IMR-90 (cell line): ENCODE measurements around the gene EPS15. TPM values are rescaled to one million over a fixed set of nuclear protein-coding genes. Genes with fewer than 3 reads are reported as not detected.

Source experiments
- ATAC-seq: fragments of 200-7000 bp; cut with Tn5 transposase; 2 replicates; pipeline ENCODE4 v1.9.1; 2020; ENCODE audit warnings: low read depth, mild to moderate bottlenecking, moderate library complexity
- BruUV-seq: library from RNA; stranded (reverse); fragments of 400-500 nt; replicated peaks from 2 replicates; lab custom pipeline; 2021; lab: Mats Ljungman, UMichigan
- CTCF ChIA-PET: fragments of 300-600 bp; formaldehyde crosslinking; extraction: SDS; loops from one replicate; lab custom pipeline; 2021; ENCODE audit warnings: antibody characterized with exemption; lab: Yijun Ruan, JAX
- POLR2A ChIA-PET: fragments of 300-600 bp; sonication (Branson Sonifier 250); formaldehyde crosslinking; loops from one replicate; lab custom pipeline; 2022; ENCODE audit warnings: antibody characterized with exemption; ENCODE audit not compliant: unreplicated experiment; lab: Charles Lee
- DNase-seq: peaks from one replicate; pipeline ENCODE4 v3.0.0; 2013
- H2AFZ ChIP-seq: replicated peaks from 2 replicates; pipeline ENCODE3; 2013; ENCODE audit warnings: low read length, mild to moderate bottlenecking; ENCODE audit not compliant: poor library complexity
- H2AK5ac ChIP-seq: 2 replicates; pipeline ENCODE4 v1.6.1; 2013; ENCODE audit warnings: low read depth, low read length, inconsistent platforms
- H2AK9ac ChIP-seq: replicated peaks from 2 replicates; pipeline ENCODE3; 2013; ENCODE audit warnings: mild to moderate bottlenecking, low read depth, low read length, moderate library complexity; ENCODE audit not compliant: poor library complexity
- H2BK120ac ChIP-seq: 2 replicates; pipeline ENCODE4 v1.6.1; 2013; ENCODE audit warnings: low read depth, low read length, inconsistent platforms
- H2BK15ac ChIP-seq: 3 replicates; pipeline ENCODE4 v1.6.1; 2013; ENCODE audit warnings: low read depth, low read length, inconsistent platforms
- H2BK20ac ChIP-seq: 2 replicates; pipeline ENCODE4 v1.6.1; 2013; ENCODE audit warnings: low read depth, mild to moderate bottlenecking, inconsistent platforms, low read length, moderate library complexity
- H2BK5ac ChIP-seq: 2 replicates; pipeline ENCODE4 v1.6.1; 2013; ENCODE audit warnings: mild to moderate bottlenecking, low read depth, low read length, inconsistent platforms; ENCODE audit not compliant: poor library complexity, severe bottlenecking
- H3K14ac ChIP-seq: replicated peaks from 2 replicates; pipeline ENCODE4 v1.6.1; 2013; ENCODE audit warnings: low read depth, low read length, inconsistent platforms
- H3K18ac ChIP-seq: 2 replicates; pipeline ENCODE4 v1.6.1; 2013; ENCODE audit warnings: low read depth, low read length, control low read depth
- H3K23ac ChIP-seq: 2 replicates; pipeline ENCODE4 v1.6.1; 2013; ENCODE audit warnings: low read depth, low read length, inconsistent platforms
- H3K27ac ChIP-seq: 2 replicates; pipeline ENCODE4 v1.5.1; 2013; ENCODE audit warnings: mild to moderate bottlenecking, control low read depth, low read length; ENCODE audit not compliant: insufficient read depth
- H3K27me3 ChIP-seq: 2 replicates; pipeline ENCODE4 v1.6.1; 2013; ENCODE audit warnings: low read length; ENCODE audit not compliant: control insufficient read depth, insufficient read depth
- H3K36me3 ChIP-seq: 2 replicates; pipeline ENCODE4 v1.6.1; 2013; ENCODE audit warnings: low read length, mixed read lengths; ENCODE audit not compliant: control insufficient read depth, insufficient read depth
- H3K4ac ChIP-seq: 2 replicates; pipeline ENCODE4 v1.6.1; 2013; ENCODE audit warnings: low read depth, low read length, inconsistent platforms
- H3K4me1 ChIP-seq: 2 replicates; pipeline ENCODE4 v1.6.1; 2013; ENCODE audit warnings: low read length, mixed read lengths; ENCODE audit not compliant: control insufficient read depth, insufficient read depth
- H3K4me2 ChIP-seq: 2 replicates; pipeline ENCODE4 v1.6.1; 2013; ENCODE audit warnings: low read depth, mild to moderate bottlenecking, control low read depth, low read length, moderate library complexity
- H3K4me3 ChIP-seq: 2 replicates; pipeline ENCODE4 v1.5.1; 2013; ENCODE audit warnings: low read depth, mild to moderate bottlenecking, control low read depth, low read length, moderate library complexity; ENCODE audit not compliant: insufficient read depth
- H3K56ac ChIP-seq: 2 replicates; pipeline ENCODE4 v1.6.1; 2013; ENCODE audit warnings: low read length, inconsistent platforms; ENCODE audit not compliant: insufficient read depth; ENCODE audit errors: extremely low read depth
- H3K79me1 ChIP-seq, 2 experiments: 2 replicates each; pipeline ENCODE4 v1.6.1; 2013; ENCODE audit warnings: low read length in 2 of 2, inconsistent platforms in 1 of 2, low read depth in 1 of 2
- H3K9ac ChIP-seq: 2 replicates; pipeline ENCODE4 v1.6.1; 2013; ENCODE audit warnings: low read depth, low read length, control low read depth
- H3K9me1 ChIP-seq: 2 replicates; pipeline ENCODE4 v1.6.1; 2013; ENCODE audit warnings: low read length, inconsistent platforms; ENCODE audit not compliant: insufficient read depth
- H3K9me3 ChIP-seq: 2 replicates; pipeline ENCODE4 v1.6.1; 2013; ENCODE audit warnings: low read length; ENCODE audit not compliant: control insufficient read depth, insufficient read depth
- H4K20me1 ChIP-seq: 2 replicates; pipeline ENCODE4 v1.6.1; 2013; ENCODE audit warnings: low read length, inconsistent platforms; ENCODE audit not compliant: insufficient read depth
- H4K5ac ChIP-seq: 2 replicates; pipeline ENCODE4 v1.6.1; 2013; ENCODE audit warnings: mild to moderate bottlenecking, low read depth, low read length, control low read depth
- H4K8ac ChIP-seq, 2 experiments: 2 replicates each; pipeline ENCODE4 v1.6.1; 2013; ENCODE audit warnings: low read depth in 2 of 2, low read length in 2 of 2, control low read depth in 1 of 2, inconsistent platforms in 1 of 2
- H4K91ac ChIP-seq: 2 replicates; pipeline ENCODE4 v1.6.1; 2013; ENCODE audit warnings: low read depth, low read length, inconsistent platforms; ENCODE audit not compliant: insufficient read depth
- BHLHE40 ChIP-seq: fragments of 150-350 bp; IDR thresholded peaks from 2 replicates; pipeline ENCODE4 v1.6.1; 2016; ENCODE audit warnings: mild to moderate bottlenecking, low read depth, low read length
- MAZ ChIP-seq: IDR thresholded peaks from 2 replicates; pipeline ENCODE4 v1.6.1; 2012; ENCODE audit warnings: low read depth, mild to moderate bottlenecking, low read length, improper control_type of control experiment, moderate library complexity, borderline replicate concordance
- NFE2L2 ChIP-seq: fragments of 150-350 bp; IDR thresholded peaks from 2 replicates; pipeline ENCODE4 v1.6.1; 2016; ENCODE audit warnings: low read depth, mild to moderate bottlenecking, low read length
- RAD21 ChIP-seq: IDR thresholded peaks from 2 replicates; pipeline ENCODE4 v1.6.1; 2012; ENCODE audit warnings: low read length, improper control_type of control experiment
- RCOR1 ChIP-seq: IDR thresholded peaks from 2 replicates; pipeline ENCODE4 v1.6.1; 2012; ENCODE audit warnings: mild to moderate bottlenecking, low read length, improper control_type of control experiment; ENCODE audit not compliant: insufficient replicate concordance
- USF2 ChIP-seq: fragments of 150-350 bp; IDR thresholded peaks from 2 replicates; pipeline ENCODE4 v1.6.1; 2017; ENCODE audit warnings: mild to moderate bottlenecking, antibody characterized with exemption, low read length, low read depth
- WGBS, 2 experiments: methylation state at CpG; one replicate each; pipeline versions ENCODE4 v1.1.5 to v1.1.7; 2013; ENCODE audit warnings: missing lambda C conversion rate in 2 of 2; ENCODE audit not compliant: insufficient read length in 1 of 2; ENCODE audit errors: extremely low coverage in 2 of 2; 5-methylcytosine and 5-hydroxymethylcytosine counted together
- dilution Hi-C: fragments of 300-500 bp; cut with HindIII; formaldehyde crosslinking; loops from one replicate; pipeline ENCODE4 v1.14.3; 2018; ENCODE audit warnings: low sequenced_read_pairs; ENCODE audit not compliant: unreplicated experiment
- in situ Hi-C: fragments of 300-500 bp; cut with MboI; formaldehyde crosslinking; loops from 3 replicates; pipeline ENCODE4 v1.14.3; 2019; ENCODE audit warnings: low sequenced_read_pairs, inconsistent platforms, mixed read lengths
- intact Hi-C: fragments of 100-400 bp; cut with micrococcal nuclease; formaldehyde crosslinking; loops from 2 replicates; pipeline ENCODE4 v1.10.0; 2022
- polyA plus RNA-seq, 3 experiments: library from polyadenylated mRNA; depleted of rRNA; stranded (reverse); fragments of >200 nt; gene quantifications; 2 replicates each; pipeline ENCODE4 v1.2.3, GENCODE V29; 2012; ENCODE audit warnings: low replicate concordance in 1 of 3
- total RNA-seq: library from RNA; depleted of rRNA; stranded (reverse); fragments of >200 nt; gene quantifications from 2 replicates; pipeline ENCODE4 v1.2.3, GENCODE V29; 2012

Gene EPS15
- total and polyA plus RNA-seq, 2 of the 4 experiments (the other 2 are of a cell fraction): 17.6 to 38.0 TPM

GRCh38 chr1:51497340-51497739, 21.7 kb downstream of the EPS15 start:
- H3K4me2 ChIP-seq: no peak overlapping the region
- no peaks in the 10 kb centered on the region for H3K27me3 ChIP-seq
- peaks cover 19 to 37% of the 10 kb centered on the region in 2 experiments for H3K79me1 ChIP-seq
- 0 out of 2 replicates have a peak, but pooled peaks cover 3% of the 10 kb centered on the region for H3K9me1 ChIP-seq
- H2AK5ac ChIP-seq: no peak overlapping the region
- H3K4me3 ChIP-seq: no peak overlapping the region
- POLR2A ChIA-PET: no interaction called here
- H4K8ac ChIP-seq: no peak overlapping the region
- H3K36me3 ChIP-seq: 0 out of 2 replicates have a peak, but pooled peaks cover 2% of the 10 kb centered on the region
- no peak overlapping the region for H2BK15ac ChIP-seq
- H3K23ac ChIP-seq: no peak overlapping the region
- H4K91ac ChIP-seq: no peak overlapping the region
- no peak overlapping the region for H3K4ac ChIP-seq
- no peak overlapping the region for H2AK9ac ChIP-seq
- no peak overlapping the region for H2BK5ac ChIP-seq
- no peaks in the 10 kb centered on the region for H3K4me1 ChIP-seq
- no peak overlapping the region for H3K9ac ChIP-seq
- H3K27ac ChIP-seq: no peak overlapping the region
- no peak overlapping the region for H3K18ac ChIP-seq
- intact Hi-C loops: no loop called here
- no peak overlapping the region for H3K56ac ChIP-seq
- H2BK120ac ChIP-seq: no peak overlapping the region
- DNase-seq (no peak), ATAC-seq (no peak)
- no TSS peak for BruUV-seq
- H4K5ac ChIP-seq: no peak overlapping the region
- no peak overlapping the region for H2AFZ ChIP-seq
- in situ Hi-C loops: no loop called here
- no peak overlapping the region for H3K14ac ChIP-seq
- H3K9me3 ChIP-seq: no peaks in the 10 kb centered on the region
- CTCF ChIA-PET: interaction anchor here (1.0 kb wide), 1 partner anchor 10 kb away, joined by 3 read pairs; no protein-coding TSS in a partner anchor
- peaks cover 4% of the 10 kb centered on the region; the same call in 1 of the 2 replicates for H4K20me1 ChIP-seq
- 100% methylated on average over 3 of the region's 5 CpGs; no CpG with 5 or more reads in 1 of the 2 experiments for WGBS, 2 experiments
- no peak overlapping the region for H2BK20ac ChIP-seq
- dilution Hi-C loops: no loop called here
- TF ChIP-seq BHLHE40 (no peak), MAZ (no peak), NFE2L2 (no peak), RCOR1 (no peak), RAD21 (no peak), USF2 (no peak)
